Endometrial microvascular endothelial cells (primary cell): ENCODE measurements around the gene CCDC9. TPM values are rescaled to one million over a fixed set of nuclear protein-coding genes. Genes with fewer than 3 reads are reported as not detected.

Source experiments
- in situ Hi-C: cut with HindIII; loops from 2 replicates; pipeline ENCODE4 v1.10.0; 2017; ENCODE audit warnings: low sequenced_read_pairs, low pct_unique_long_range_greater_than_20kb; ENCODE audit errors: inconsistent ontology term
- total RNA-seq: library from RNA; depleted of rRNA; stranded (reverse); fragments of >200 nt; gene quantifications from one replicate; pipeline ENCODE4 v1.2.3, GENCODE V29; 2015; ENCODE audit errors: inconsistent ontology term

The CCDC9 gene
- 8.2 TPM for total RNA-seq

DNA sequence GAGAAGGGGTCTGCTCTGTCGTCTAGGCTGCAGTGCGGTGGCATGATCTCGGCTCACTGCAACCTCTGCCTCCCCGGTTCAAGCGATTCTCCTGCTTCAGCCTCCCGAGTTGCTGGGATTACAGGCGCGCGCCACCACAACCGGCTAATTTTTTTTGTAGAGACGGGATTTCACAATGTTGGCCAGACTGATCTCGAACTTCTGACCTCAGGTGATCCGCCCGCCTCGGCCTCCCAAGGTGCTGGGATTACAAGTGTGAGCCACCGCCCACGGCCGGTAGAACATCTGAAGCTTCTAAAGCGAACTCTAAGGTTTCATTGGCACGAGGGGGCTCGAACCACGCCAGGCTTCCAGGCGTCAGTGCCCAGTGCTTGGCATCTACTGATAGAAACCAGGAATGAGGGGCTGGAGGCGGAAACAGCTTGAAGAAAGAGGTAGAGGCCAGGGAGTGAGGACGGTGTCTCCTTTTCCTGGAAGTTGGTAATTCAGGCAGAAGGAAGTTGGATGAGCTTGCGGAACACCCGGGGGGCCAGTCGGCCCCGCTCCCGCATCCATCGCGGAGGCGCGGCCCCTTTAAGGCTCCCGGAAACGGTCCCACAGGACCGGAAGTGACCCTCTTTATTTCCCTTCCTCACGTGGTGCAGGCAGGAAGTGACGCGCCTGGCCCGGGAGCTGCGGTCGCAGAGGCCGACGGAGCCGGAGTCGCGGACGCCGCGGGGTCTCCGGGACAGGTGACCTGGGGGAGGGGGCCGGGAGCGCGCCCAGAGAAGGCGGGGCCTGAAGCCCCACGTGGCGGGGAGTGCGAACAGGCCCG lies at the start of gene CCDC9:
TSS of gene CCDC9 (plus strand) at position 647 of the 814 bp plus-strand sequence. CDS start 1,876 bp downstream, outside the sequence.
- in situ Hi-C loops = no loop called here

DNA sequence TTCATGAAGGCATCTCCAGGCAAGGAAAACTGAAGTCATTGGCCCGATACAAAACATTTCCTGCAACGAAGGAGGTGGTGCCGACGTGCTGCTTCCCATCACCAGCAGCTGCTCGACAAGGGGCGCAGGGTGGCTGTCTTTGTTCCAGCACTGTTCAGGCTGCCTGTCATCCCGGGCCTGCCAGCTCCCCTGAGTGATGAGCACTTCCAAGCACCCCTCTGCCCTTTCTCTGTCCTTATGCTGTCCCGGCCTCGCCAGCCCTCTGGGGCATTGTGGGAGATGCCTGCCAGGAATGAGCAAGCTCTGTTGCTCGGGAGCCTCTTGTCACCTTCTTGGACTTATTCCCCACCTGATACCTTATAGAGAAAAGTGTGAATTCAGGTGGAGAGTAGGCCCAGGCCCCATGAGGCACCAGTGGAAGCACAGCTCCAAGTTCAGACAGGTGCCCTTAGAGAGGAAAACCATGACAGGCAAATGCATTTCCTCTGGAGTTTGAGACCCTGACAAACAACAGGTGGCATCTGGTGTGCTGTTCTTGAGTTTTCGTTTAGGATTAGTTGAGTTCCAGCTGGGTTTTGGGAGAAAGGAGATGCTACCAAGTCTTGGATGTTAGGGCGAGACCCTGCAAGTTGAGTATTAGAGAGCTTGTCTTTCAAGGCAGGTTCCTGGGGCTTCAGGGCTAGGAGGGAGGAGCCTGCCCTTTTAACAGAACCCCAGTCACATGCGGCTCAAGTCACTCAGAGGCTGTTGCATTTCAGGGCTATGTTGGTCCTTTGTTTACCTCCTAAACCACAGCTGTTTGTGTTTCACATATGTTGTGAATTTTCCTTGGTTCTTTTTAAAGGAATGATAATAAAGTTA lies 46.8 kb upstream of the CCDC9 start:
- in situ Hi-C loops = no loop called here

DNA sequence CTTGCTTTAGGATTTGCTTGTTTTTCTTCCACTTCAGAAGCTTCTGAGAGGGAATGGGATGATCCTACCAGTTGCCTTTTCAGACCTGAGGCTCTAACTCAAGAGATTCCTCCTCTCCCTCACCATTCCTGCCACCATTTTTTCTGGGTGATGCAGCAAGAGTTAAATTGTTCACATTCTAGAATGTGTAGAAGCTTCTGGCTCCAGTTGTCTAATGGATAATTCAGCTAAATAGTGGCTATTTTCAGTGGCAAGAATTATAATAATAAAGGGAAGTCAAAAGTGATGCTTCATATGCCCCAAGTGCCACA lies 46.2 kb upstream of the CCDC9 start:
- in situ Hi-C loops = no loop called here

DNA sequence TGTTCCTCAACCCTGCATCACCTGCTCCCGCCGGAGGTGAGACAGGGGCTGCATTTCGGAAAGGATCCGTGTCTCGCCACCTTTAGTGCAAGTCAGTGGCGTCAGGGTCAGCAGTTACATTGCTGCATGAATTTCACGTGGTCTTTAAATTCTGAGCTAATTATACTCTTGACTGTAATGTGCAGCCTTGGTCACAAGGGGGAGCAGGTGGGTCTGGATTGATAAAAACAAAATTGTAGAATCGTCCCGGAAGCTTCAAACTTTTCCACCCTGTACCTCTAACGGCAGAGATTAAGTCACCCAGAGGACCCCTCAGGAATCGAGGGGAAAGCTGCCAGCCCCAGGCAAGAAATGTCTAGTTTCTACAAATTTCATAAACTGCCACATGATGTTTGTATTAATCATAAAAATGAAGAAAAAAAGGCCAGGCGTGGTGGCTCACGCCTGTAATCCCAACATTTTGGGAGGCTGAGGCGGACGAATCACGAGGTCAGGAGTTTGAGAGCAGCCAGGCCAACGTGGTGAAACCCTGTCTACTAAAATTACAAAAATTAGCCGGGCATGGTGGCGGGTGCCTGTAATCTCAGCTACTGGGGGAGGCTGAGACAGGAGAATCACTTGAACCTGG lies 45.5 kb upstream of the CCDC9 start:
- in situ Hi-C loops = no loop called here

DNA sequence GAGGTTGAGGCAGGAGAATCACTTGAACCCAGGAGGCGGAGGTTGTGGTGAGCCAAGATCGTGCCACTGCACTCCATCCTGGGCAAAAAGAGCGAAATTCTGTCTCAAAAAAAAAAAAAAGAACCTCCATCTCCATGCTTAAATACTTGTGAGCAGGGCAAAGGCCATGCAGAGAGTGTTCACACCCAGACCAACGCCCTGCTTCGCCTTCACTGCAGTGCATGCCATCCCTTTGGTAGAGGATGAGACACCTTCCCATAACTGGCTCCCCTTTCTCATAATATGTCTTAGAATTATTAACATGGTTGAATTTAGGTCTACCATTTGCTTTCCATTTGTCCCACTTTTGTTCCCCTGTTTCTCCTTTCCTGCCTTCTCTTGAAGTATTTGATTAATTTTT lies 40.7 kb upstream of the CCDC9 start:
- in situ Hi-C loops = no loop called here

DNA sequence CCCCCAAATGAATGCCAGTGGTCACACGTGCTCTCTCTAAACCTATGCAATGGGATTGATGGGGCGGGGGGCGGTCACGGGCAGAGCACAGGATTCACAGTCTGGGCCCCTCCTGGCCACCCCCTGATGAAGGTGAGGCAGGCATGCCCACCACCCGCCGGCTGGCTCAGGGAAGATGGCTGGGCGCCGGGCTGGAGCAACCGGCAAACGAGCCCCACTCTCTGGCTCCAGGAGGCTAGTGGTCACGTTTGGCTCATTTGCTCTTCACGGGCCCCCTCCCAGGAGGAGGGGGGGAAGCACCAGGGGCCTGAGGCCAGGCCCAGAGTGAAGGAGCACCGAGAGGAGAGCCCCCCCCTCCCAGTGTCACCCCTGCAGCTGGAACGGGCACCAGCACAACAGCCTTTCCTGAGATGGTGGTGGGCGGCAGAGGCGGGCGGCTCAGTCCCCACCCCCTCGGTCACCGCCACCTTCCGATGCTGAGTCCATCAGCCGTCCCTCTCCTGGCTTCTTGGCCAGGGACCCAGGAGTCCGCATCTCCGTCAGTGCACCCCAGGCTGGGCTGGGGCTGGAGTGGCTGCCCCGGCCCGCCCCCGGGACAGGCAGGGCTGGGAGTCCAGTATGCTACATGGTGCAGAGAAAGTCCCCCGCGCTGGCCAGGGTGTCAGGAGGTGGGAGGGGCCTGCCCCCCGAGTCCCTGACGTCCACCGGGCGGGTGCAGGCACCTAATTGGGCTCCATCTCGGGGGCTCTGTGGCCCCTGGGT lies 35.1 kb upstream of the CCDC9 start:
- in situ Hi-C loops = no loop called here

DNA sequence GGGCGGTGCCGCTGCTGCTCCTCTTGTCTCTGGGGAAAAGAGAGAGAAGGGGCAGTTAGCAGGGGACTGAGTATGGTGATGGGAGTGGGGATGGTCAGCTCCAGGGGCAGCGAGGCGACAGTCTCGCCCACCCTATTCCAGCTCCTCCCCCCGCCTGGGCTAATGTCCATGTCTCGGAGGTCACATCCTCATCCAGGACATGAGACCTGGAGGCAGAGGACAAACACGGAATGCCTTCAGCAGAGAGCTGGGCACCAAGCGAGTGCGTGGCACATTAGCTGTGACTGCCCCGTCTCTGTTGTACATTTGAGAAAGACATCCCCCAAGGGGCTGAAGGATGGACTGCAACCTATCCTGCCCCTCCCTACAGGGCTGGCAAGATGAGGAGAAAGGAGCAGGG lies 34.4 kb upstream of the CCDC9 start:
- in situ Hi-C loops = no loop called here

DNA sequence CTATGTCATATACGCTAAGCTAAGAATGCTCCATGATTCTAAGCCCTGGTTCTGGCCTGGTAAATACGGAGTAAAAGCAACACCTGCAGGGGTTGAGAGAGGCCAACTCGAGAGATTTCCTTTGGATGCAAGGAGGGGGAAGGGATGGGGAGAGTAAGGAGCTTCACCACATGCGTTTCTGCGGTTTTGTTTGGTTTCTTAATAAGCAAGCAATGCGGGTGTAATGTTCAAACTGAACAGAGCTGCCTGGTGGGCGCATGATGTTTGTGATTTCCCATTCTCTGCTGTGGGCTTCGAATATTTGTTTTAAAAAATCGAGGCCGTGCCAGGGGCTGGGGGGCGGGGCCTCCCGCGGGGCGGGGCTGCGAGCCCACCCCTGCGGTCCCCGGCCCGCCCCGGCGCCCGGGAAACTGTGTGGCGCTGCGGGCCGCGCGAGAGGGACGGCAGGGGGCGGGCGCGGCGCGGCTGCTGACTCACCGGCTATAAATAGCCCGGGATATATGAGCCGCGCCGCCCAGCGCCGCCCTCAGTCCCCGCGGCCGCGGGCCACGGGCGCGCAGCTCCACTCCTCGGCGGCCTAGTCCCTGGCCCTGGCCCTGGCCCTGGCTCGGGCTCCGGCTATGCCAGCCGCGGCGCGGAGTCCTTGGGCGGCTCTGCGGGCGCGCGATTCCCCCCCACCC lies 30.4 kb upstream of the CCDC9 start:
- in situ Hi-C loops = no loop called here

DNA sequence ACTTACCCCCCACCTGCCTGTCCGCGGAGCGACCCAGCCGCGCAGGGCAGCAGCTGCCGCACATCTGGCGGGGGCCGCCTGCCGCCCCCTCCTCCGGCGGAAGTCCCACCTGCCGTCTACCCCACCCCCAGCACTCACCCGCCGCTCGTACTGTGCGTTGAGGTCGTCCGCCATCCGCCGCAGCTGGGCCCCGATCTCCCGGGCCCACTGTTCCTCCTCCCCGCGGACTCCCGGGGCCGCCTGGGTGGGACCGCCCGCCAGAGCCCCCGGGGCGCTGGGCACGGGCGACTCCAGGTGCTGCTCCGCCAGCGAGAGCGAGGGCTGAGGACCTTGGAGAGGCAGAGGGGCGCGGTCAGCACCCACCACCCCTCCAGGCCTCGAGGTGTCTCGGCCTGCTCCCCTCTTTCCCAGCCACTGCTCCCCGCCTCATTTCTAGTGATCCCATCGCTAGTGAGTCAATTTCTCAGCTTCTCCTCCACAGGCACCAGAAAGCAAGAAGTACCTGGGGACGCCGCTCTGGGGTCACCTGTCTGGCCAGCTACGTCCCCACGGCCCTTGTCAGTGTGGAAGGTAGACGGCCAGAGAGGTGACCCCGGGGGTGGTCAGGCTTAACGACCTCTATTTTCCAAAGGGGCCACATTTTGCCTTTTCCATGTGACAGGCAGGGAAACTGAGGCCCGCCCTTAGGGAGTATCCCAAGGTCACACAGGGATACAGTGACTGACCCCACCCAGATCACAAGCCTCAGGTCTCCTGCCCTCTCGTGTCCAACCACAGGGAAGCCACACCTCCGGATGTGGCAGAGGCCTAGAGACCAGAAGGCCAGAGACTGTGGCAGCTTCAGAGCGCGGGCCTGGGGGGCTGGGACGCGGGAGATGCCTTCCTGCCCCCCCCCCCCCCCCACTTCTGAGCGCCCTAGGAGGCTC lies 29.6 kb upstream of the CCDC9 start:
- in situ Hi-C loops = no loop called here

DNA sequence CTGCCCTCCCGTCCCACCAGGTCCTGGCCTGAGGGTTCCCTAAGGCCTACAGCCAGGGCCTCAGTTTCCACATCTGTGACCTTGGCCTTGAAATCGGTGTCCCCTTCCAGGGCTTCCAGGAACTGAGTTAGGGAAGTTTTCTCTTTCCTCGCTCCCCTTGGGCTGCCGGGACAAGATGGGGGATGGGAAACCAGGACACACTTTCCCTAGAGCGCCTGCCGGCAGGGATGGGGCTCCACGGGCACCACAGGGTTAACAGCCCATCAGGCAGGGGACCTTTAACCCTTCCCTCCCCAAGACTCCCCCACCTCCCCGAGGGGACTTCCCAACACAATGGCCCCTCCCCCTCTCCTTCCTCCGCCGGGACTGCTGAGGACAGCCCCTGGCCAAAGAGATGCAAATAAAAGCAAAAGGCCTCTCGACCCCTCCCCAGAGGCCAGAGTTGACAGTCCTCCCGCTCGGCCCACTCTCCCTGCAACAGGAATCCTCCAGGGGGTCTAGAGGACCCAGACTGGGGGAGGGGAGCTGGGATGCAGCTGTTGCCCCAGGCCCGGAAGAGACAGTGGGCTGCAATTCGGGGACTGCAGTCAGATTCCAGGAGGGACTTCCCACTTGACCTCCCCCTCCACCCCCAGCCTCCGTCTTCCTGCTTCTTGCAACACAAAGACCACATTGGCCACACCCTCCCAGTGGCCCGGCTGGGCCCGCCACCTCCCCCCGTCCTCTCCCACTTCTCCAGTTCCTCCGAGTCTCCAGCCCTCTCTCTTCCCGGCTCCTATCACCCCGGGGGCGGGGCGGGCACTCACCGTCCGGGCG lies 28.8 kb upstream of the CCDC9 start:
- in situ Hi-C loops = no loop called here

DNA sequence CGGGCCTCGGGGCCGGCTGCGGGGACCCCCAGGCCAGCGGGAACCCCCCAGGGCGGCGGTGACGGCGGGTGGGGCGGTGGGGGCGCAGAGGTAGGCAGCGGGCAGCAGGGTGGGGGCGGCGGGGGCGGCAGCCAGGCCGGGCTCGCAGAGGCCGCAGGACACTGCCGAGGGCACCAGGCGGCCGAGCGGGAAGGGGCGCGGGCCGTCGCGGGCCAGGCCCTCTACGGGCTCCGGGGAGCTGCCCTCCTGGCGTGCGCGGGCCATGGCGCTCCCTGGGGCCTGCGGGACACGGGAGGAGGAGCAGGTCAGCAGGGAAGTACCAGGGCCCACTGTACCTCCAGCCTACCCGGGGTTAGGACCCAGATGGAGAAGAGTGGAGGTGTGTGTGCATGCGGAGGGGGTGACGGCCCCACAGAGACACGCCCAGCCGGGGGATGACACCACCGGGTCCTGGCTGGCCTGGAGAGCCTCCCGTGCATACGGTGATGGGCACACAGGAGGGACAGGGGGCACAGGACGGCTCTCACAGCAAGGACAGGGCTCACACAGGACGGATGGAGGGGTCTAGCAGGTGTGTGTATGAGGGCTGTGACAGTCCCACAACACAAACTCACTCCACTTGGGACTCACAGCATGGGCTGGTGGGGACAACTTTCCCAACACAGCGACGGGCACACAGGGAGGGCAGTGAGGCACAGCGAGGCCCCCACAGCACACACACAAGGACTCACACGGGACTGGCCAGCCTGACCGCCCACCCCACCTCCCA lies 28.0 kb upstream of the CCDC9 start:
- in situ Hi-C loops = no loop called here

DNA sequence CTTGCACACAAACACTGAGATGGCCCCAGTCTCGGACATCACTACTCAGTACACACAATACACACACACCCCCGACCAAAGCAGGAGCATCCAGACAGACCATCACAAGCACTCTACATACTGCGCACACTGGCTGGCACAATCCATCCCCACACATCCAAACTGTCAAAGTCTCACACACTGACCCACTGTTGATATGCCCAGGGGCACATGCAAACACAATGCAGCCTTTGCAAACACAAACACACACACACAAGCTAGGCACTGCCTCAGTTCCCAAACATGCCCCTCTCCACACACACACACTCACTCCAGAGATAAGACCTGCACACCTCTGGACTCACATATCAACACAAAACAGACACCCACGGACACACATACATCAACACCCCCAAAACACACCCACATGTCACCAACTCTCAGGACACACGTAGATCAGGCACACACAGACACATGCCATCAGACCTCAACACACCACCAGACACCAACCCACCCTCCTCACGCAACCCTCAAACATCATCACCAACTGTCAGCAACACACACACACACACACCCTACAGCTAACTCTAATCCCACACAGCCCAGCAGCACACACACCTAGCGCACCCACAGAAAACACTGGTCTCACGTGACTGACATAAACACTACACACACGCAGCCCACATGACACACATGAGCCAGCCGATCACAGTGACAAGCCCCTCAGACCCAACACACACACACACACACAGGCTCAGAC lies 27.2 kb upstream of the CCDC9 start:
- in situ Hi-C loops = no loop called here

DNA sequence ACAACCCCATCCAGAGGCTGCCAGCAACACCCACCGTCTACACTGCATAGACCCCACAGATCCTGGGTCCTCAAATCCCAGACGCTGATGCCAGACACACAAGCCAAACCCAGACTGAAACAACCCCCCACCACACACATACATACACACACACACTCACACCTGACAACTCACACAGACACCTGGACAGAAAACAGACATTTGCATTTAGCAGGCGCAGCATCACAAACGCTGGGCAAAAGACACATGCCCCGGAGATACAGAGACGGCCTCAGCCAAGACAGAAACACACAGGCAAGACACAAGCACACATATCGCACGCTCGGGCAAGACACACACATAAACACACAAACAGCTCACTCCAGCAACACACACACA lies 26.7 kb upstream of the CCDC9 start:
- in situ Hi-C loops = no loop called here

DNA sequence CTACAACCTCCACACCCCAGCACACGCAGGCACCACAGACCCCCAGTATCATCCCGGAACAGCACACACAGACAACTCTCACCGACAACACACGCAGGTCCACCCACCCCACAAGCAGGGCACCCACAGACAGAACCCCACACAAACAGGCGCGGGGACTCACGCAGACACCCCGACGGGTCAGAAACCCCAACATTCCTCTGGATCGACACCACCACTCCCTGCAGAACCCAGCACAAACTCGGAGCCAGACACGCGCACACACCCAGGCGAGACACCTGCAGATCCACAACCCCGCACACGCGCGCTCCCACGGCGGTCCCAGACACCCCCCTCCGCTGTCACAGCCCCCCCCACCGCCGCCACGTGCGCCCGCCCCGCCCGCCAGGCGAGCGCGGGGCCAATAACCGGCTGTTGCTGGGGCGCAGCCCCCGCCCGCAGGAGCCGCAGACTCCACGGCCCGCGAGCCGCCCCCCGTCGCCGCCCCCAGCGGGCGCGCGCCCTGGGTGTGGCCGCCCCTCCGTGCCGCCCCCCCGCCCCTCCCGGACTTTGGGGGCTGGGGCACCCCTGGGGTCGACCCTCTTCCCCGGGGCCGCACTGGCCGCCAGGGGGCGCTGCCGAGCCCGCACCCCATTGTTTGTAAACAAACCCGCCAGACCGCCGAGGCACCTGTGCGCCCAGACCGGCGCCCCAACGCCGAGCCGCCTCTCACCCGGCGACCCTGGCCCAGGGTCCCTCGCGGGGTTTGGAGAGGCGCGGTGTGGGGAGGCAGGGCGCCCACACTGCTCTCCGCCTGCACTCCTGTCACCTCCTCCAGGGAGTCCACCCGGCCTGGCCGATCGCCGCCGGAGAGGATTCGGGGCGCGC lies 26.0 kb upstream of the CCDC9 start:
- in situ Hi-C loops = no loop called here

DNA sequence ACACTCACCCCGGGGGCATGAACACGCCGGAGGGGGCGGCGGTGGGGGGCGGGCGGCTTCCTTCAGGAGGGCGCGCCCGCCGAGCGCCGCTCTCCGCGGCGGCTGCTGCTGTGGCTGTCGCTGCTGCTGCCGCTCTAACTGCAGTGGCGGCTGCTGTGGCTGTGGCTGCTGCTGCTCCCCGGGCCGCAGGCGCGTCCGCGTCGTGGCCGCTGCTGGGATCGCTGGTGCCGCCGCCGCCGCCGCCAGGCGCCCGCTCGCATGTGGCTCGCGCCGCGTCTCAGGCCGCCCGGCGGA lies 25.5 kb upstream of the CCDC9 start, which contains the start of gene BBC3:
TSS of gene BBC3 (minus strand) at position 279 of the 294 bp plus-strand sequence. CDS start 2,768 bp downstream, outside the sequence.
- in situ Hi-C loops = no loop called here
